Epithelial cell of proximal tubule (primary cell): ENCODE data around the gene ZNF429. TPM values are rescaled to one million over a fixed set of nuclear protein-coding genes. Genes with fewer than 3 reads are reported as not detected.

ENCODE experiments used
- DNase-seq: peaks from one replicate; pipeline ENCODE4 v3.0.0-alpha.2; 2011; ENCODE audit warnings: low read depth
- H3K4me3 ChIP-seq: 2 replicates; pipeline ENCODE4 v1.5.1; 2011; ENCODE audit warnings: low read depth, mild to moderate bottlenecking, low read length
- total RNA-seq: library from RNA; depleted of rRNA; stranded (reverse); fragments of >200 nt; gene quantifications from 2 replicates; pipeline ENCODE4 v1.2.3, GENCODE V29; 2015
- TF ChIP-seq, protein P1 (sequence below): conservative IDR thresholded peaks from 2 replicates; pipeline ENCODE4 v1.5.1; 2012; ENCODE audit warnings: low read depth, mild to moderate bottlenecking, low read length

ZNF429 gene
- total RNA-seq, 1 donor from 2014 or later = 17.1 TPM

DNA sequence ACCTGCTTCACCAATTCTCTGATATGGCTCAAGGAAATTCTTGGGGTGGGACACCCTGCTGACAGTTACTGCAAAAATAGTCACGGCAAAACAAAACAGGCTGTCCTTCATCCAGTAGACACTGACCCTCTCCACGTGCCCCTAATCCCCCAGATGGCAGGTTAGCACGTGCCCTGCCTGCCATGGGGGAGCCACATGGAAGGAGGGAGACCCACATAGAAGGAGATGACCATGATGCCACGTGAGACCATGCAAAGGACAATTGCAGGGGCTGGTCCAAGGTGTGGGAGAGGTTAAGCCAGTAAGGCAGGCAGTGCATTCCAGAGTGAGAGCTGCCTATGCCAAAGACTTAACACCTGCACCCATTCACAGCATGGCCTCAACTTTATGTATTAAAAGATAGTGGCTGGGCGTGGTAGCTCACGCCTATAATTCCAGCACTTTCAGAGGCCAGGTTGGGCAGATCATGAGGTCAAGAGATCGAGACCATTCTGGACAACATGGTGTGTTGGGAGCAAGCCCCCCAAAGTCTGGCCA lies 82.7 kb downstream of the ZNF429 start:
- TF ChIP-seq, protein P1, sequence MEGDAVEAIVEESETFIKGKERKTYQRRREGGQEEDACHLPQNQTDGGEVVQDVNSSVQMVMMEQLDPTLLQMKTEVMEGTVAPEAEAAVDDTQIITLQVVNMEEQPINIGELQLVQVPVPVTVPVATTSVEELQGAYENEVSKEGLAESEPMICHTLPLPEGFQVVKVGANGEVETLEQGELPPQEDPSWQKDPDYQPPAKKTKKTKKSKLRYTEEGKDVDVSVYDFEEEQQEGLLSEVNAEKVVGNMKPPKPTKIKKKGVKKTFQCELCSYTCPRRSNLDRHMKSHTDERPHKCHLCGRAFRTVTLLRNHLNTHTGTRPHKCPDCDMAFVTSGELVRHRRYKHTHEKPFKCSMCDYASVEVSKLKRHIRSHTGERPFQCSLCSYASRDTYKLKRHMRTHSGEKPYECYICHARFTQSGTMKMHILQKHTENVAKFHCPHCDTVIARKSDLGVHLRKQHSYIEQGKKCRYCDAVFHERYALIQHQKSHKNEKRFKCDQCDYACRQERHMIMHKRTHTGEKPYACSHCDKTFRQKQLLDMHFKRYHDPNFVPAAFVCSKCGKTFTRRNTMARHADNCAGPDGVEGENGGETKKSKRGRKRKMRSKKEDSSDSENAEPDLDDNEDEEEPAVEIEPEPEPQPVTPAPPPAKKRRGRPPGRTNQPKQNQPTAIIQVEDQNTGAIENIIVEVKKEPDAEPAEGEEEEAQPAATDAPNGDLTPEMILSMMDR = no peak
- DNase-seq = no peak
- no peak overlapping the region for H3K4me3 ChIP-seq

GRCh38 chr19:21590867-21591266 lies 85.5 kb downstream of the ZNF429 start:
- TF ChIP-seq, protein P1 = no peak
- H3K4me3 ChIP-seq = no peak overlapping the region
- no peak for DNase-seq

DNA sequence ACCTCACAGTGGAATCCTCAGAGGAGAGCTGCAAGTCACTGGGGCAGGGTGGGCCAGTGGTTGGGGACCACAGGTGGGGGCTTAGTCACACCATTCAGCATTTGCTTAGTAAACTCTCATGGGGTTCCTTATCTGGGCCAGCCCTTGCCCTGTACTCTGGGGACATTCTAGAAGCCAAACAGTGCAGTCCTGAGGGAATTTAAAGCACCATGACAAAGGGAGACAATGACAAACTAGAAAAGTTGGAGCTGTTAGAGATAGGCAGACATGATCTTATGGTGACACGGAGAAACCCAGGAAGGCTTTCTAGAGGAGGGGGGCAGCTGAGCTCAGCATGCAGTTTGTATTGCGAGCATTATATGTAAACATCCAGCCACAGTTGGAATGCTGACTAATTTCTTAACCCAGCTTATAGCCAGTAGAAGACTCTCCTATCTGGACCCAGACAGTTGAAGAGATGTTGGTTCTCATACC lies 87.6 kb downstream of the ZNF429 start:
- no peak for DNase-seq
- H3K4me3 ChIP-seq = no peak overlapping the region
- TF ChIP-seq, protein P1 = no peak

GRCh38 chr19:21593502-21593901 lies 88.1 kb downstream of the ZNF429 start:
- no peak for DNase-seq
- TF ChIP-seq, protein P1 = no peak
- H3K4me3 ChIP-seq = no peak overlapping the region

- DNase-seq = no peak
- TF ChIP-seq, protein P1 = no peak
- no peak overlapping the region for H3K4me3 ChIP-seq
These were observed 88.8 kb downstream of the ZNF429 start for GRCh38 chr19:21593934-21594820.

- no peak overlapping the region for H3K4me3 ChIP-seq
- TF ChIP-seq, protein P1 = no peak
- DNase-seq = no peak
These were observed 89.8 kb downstream of the ZNF429 start for GRCh38 chr19:21595185-21595584.
